GM18909 (cell line): ENCODE data around the gene KCNJ1.

Experiments used
- ATAC-seq: cut with Tn5 transposase; IDR thresholded peaks from one replicate; pipeline ENCODE4 v1.9.1; 2021; ENCODE audit warnings: mild to moderate bottlenecking; ENCODE audit not compliant: unreplicated experiment, poor library complexity

Gene KCNJ1

GRCh38 chr11:128800871-128801417 is 66.2 kb downstream of the KCNJ1 start:
- no peak for ATAC-seq

- peak; percentile 97 for ATAC-seq
Observed at GRCh38 chr11:128796270-128796669, 70.8 kb downstream of the KCNJ1 start.

- ATAC-seq, result no peak
Observed at GRCh38 chr11:128790196-128790595, 76.9 kb downstream of the KCNJ1 start.

- ATAC-seq, result no peak
Observed at GRCh38 chr11:128789497-128790150, 77.5 kb downstream of the KCNJ1 start.
